GM12878 (cell line): ENCODE data around the gene ISOC2. TPM values are rescaled to one million over a fixed set of nuclear protein-coding genes. Genes with fewer than 3 reads are reported as not detected.

Experiments used
- ATAC-seq: fragments of 200-7000 bp; cut with Tn5 transposase; 3 replicates; pipeline ENCODE4 v1.9.1; 2020; ENCODE audit warnings: mild to moderate bottlenecking, moderate library complexity
- BruUV-seq: library from RNA; stranded (reverse); fragments of 400-500 nt; replicated peaks from 2 replicates; lab custom pipeline; 2021; lab: Mats Ljungman, UMichigan
- CTCF ChIA-PET: fragments of 300-600 bp; sonication (Branson Sonifier 250); formaldehyde crosslinking; extraction: SDS; loops from one replicate; lab custom pipeline; 2021; ENCODE audit warnings: inconsistent platforms; lab: Yijun Ruan, JAX
- POLR2A ChIA-PET: fragments of 350-600 bp; formaldehyde crosslinking; extraction: SDS; loops from one replicate; lab custom pipeline; 2021; ENCODE audit warnings: inconsistent platforms; lab: Charles Lee
- RAD21 ChIA-PET: fragments of 300-600 bp; sonication (Branson Sonifier 250); formaldehyde crosslinking; loops from one replicate; lab custom pipeline; 2023; ENCODE audit warnings: antibody characterized with exemption; ENCODE audit not compliant: unreplicated experiment; lab: Charles Lee
- SMC1A ChIA-PET: fragments of 300-600 bp; sonication (Branson Sonifier 250); formaldehyde crosslinking; loops from one replicate; lab custom pipeline; 2023; ENCODE audit not compliant: unreplicated experiment, uncharacterized antibody; lab: Charles Lee
- DNase-seq: peaks from one replicate; pipeline ENCODE4 v3.0.0-alpha.2; 2011; ENCODE audit warnings: low read depth, low spot score
- FAIRE-seq: peaks from 3 replicates; lab custom pipeline; 2011; peaks lifted over from hg19 to GRCh38; lab: Jason Lieb, UNC
- H2AFZ ChIP-seq: 2 replicates; pipeline ENCODE4 v1.6.0; 2011; ENCODE audit warnings: low read depth, low read length, control low read depth; ENCODE audit not compliant: control insufficient read depth
- H3K27ac ChIP-seq: 2 replicates; pipeline ENCODE4 v1.5.1; 2011; ENCODE audit warnings: control low read depth; ENCODE audit not compliant: control insufficient read depth, insufficient read depth
- H3K27me3 ChIP-seq, 2 experiments: replicated peaks in 1 of 2; 2 replicates each; pipeline versions ENCODE4 v1.6.0 to v1.6.1; 2011; ENCODE audit warnings: low read length in 1 of 2; ENCODE audit not compliant: control insufficient read depth in 2 of 2, insufficient read depth in 2 of 2
- H3K36me3 ChIP-seq, 2 experiments: 2 replicates each; pipeline ENCODE4 v1.5.1; 2011; ENCODE audit warnings: low read length in 1 of 2; ENCODE audit not compliant: control insufficient read depth in 2 of 2, insufficient read depth in 2 of 2
- H3K4me1 ChIP-seq: 2 replicates; pipeline ENCODE4 v1.6.1; 2011; ENCODE audit warnings: mild to moderate bottlenecking, low read length, moderate library complexity, mixed read lengths; ENCODE audit not compliant: control insufficient read depth, insufficient read depth
- H3K4me2 ChIP-seq: 2 replicates; pipeline ENCODE4 v1.6.0; 2011; ENCODE audit warnings: control low read depth; ENCODE audit not compliant: control insufficient read depth, insufficient read depth
- H3K4me3 ChIP-seq: fragments of 200-600 bp; sonication (generic); 2 replicates; pipeline ENCODE4 v1.5.1; 2016
- H3K79me2 ChIP-seq: 2 replicates; pipeline ENCODE4 v1.6.0; 2011; ENCODE audit warnings: low read length; ENCODE audit not compliant: control insufficient read depth, insufficient read depth
- H3K9ac ChIP-seq: 2 replicates; pipeline ENCODE4 v1.8.0; 2011; ENCODE audit warnings: low read length, control low read depth, mixed read lengths; ENCODE audit not compliant: control insufficient read depth, insufficient read depth
- H3K9me3 ChIP-seq: replicated peaks from 3 replicates; pipeline ENCODE4 v1.5.1; 2011; ENCODE audit warnings: mild to moderate bottlenecking, low read length; ENCODE audit not compliant: control insufficient read depth, insufficient read depth
- H4K20me1 ChIP-seq: 2 replicates; pipeline ENCODE4 v1.6.0; 2011; ENCODE audit not compliant: control insufficient read depth, insufficient read depth
- ATF3 ChIP-seq: IDR thresholded peaks from 2 replicates; pipeline ENCODE4 v1.6.1; 2011; ENCODE audit warnings: low read depth, mild to moderate bottlenecking, low read length, moderate library complexity, borderline replicate concordance; ENCODE audit errors: extremely low read depth
- DPF2 ChIP-seq: fragments of 450-650 bp; IDR thresholded peaks from 2 replicates; pipeline ENCODE4 v1.6.1; 2017; ENCODE audit warnings: mild to moderate bottlenecking
- E2F8 ChIP-seq: fragments of 450-650 bp; IDR thresholded peaks from 2 replicates; pipeline ENCODE4 v1.6.1; 2018; ENCODE audit warnings: mild to moderate bottlenecking, low read depth, moderate library complexity; ENCODE audit not compliant: partially characterized antibody
- E4F1 ChIP-seq: fragments of 450-650 bp; IDR thresholded peaks from 2 replicates; pipeline ENCODE4 v1.6.1; 2018; ENCODE audit warnings: borderline replicate concordance, mild to moderate bottlenecking; ENCODE audit not compliant: partially characterized antibody
- NR2F1 ChIP-seq: fragments of 450-650 bp; conservative IDR thresholded peaks from 2 replicates; pipeline ENCODE4 v1.6.1; 2017; ENCODE audit warnings: mild to moderate bottlenecking
- RB1 ChIP-seq: fragments of 450-650 bp; formaldehyde crosslinking; IDR thresholded peaks from 2 replicates; pipeline ENCODE4 v1.6.1; 2017; ENCODE audit warnings: mild to moderate bottlenecking, borderline replicate concordance
- RCOR1 ChIP-seq: conservative IDR thresholded peaks from 2 replicates; pipeline ENCODE4 v1.6.1; 2012; ENCODE audit warnings: low read depth, low read length, improper control_type of control experiment
- SMAD1 ChIP-seq: fragments of 450-650 bp; IDR thresholded peaks from 2 replicates; pipeline ENCODE4 v1.6.1; 2018; ENCODE audit warnings: mild to moderate bottlenecking, low read depth; ENCODE audit not compliant: partially characterized antibody
- SMAD5 ChIP-seq: IDR thresholded peaks from 2 replicates; pipeline ENCODE4 v1.6.1; 2016; ENCODE audit warnings: antibody characterized with exemption, low read depth
- SRF ChIP-seq, 2 experiments: IDR thresholded peaks; 2 replicates each; pipeline ENCODE4 v1.6.1; 2011; ENCODE audit warnings: low read depth in 2 of 2, low read length in 2 of 2, mild to moderate bottlenecking in 1 of 2, moderate library complexity in 1 of 2
- STAT3 ChIP-seq: IDR thresholded peaks from 2 replicates; pipeline ENCODE4 v1.6.1; 2011; ENCODE audit warnings: low read depth, low read length, improper control_type of control experiment
- ZBTB33 ChIP-seq: fragments of 450-650 bp; IDR thresholded peaks from 2 replicates; pipeline ENCODE4 v1.6.1; 2017; ENCODE audit warnings: mild to moderate bottlenecking
- ZNF384 ChIP-seq: IDR thresholded peaks from 2 replicates; pipeline ENCODE4 v1.6.1; 2012; ENCODE audit warnings: low read depth, mild to moderate bottlenecking, low read length, improper control_type of control experiment, borderline replicate concordance
- WGBS: methylation state at CpG from one replicate; pipeline ENCODE4 v1.1.6; 2016; ENCODE audit warnings: low lambda C conversion rate; ENCODE audit not compliant: insufficient replicate concordance, insufficient coverage; ENCODE audit errors: missing lambda C conversion rate; 5-methylcytosine and 5-hydroxymethylcytosine counted together
- in situ Hi-C: fragments of 300-500 bp; cut with MboI; formaldehyde crosslinking; loops from 9 replicates; pipeline ENCODE4 v1.14.3; 2018; ENCODE audit warnings: mixed read lengths
- intact Hi-C: fragments of 100-400 bp; cut with micrococcal nuclease; formaldehyde crosslinking; loops from one replicate; pipeline ENCODE4 v1.14.2; 2022; ENCODE audit not compliant: unreplicated experiment
- polyA plus RNA-seq, 11 experiments: library from polyadenylated mRNA; depleted of rRNA in 4 of 11; unstranded in 6 of 11; stranded (reverse) in 5 of 11; fragments of >200 nt; fragmentation: Nextera tagmentation in 4 of 11; fragmentation: Illumina TruSeq in 1 of 11; extraction: Ambion mirVana in 4 of 11; extraction: Trizol in 1 of 11; gene quantifications; 1 replicate in 1 of 11; 2 replicates in 10 of 11; pipeline versions ENCODE4 v1.2.1 to v1.2.3, GENCODE V29; 2011 to 2016; ENCODE audit warnings: inconsistent platforms in 2 of 11, missing spikeins in 2 of 11, low read depth in 1 of 11
- total RNA-seq, 4 experiments: library from RNA; depleted of rRNA in 3 of 4; stranded (reverse); fragments of >200 nt in 3 of 4; fragmentation: Illumina TruSeq in 1 of 4; extraction: Trizol in 1 of 4; gene quantifications; 2 replicates each; pipeline versions ENCODE4 v1.2.1 to v1.2.3, GENCODE V29; 2013 to 2021

ISOC2 gene
- total and polyA plus RNA-seq, 10 of the 15 experiments (the other 5 are each of a cell fraction or from before 2014, with no cell fraction given) = 0.72 to 238 (median 56.9) TPM

GRCh38 chr19:55419624-55420236 is 41.7 kb downstream of the ISOC2 start (continued):
- no peak for TF ChIP-seq SMAD1

- CTCF ChIA-PET = interaction anchor here (1.0 to 2.0 kb wide), 5 partner anchors 85 to 279 kb away, joined by 4 to 8 read pairs (median 7); no protein-coding TSS in a partner anchor
- intact Hi-C loops (loop anchor here (2.0 kb wide), 1 partner anchor 126 kb away; no protein-coding TSS in a partner anchor), in situ Hi-C loops (loop anchor here (5.0 kb wide), 2 partner anchors 207 to 277 kb away; no protein-coding TSS in a partner anchor)
- H3K27me3 ChIP-seq = no peaks in the 10 kb centered on the region
- WGBS = 23% methylated on average over 5 of the region's 5 CpGs
- no TSS peak for BruUV-seq
- no peaks in the 10 kb centered on the region for H3K4me1 ChIP-seq
- no peak overlapping the region for H3K9ac ChIP-seq
- POLR2A ChIA-PET = interaction anchor here (0.6 kb wide), 1 partner anchor 143 kb away, joined by 4 read pairs; no protein-coding TSS in a partner anchor
- ATAC-seq (0 out of 3 replicates have a peak, but pooled peaks have one; percentile 21), DNase-seq (no peak), FAIRE-seq (no peak)
- no peaks in the 10 kb centered on the region for H3K79me2 ChIP-seq
- no peaks in the 10 kb centered on the region for H4K20me1 ChIP-seq
- SMC1A ChIA-PET = interaction anchor here (1.2 to 1.6 kb wide), 4 partner anchors 118 to 208 kb away, joined by 3 to 4 read pairs (median 3); no protein-coding TSS in a partner anchor
- H3K4me2 ChIP-seq = no peak overlapping the region
- no peak overlapping the region for H3K4me3 ChIP-seq
- H3K36me3 ChIP-seq = no peaks in the 10 kb centered on the region
- no peak overlapping the region for H2AFZ ChIP-seq
- RAD21 ChIA-PET = no interaction called here
- no peak overlapping the region for H3K27ac ChIP-seq
- no peaks in the 10 kb centered on the region; the same call in 2 of the 3 replicates for H3K9me3 ChIP-seq
- no peak for TF ChIP-seq SMAD5
- no peak for TF ChIP-seq ATF3
- no peak for TF ChIP-seq E2F8
- no peak for TF ChIP-seq DPF2
- TF ChIP-seq NR2F1 = no peak
- TF ChIP-seq E4F1 = no peak
- TF ChIP-seq ZNF384 = no peak
- TF ChIP-seq ZBTB33 = no peak
- TF ChIP-seq STAT3 = no peak
- TF ChIP-seq RB1 = no peak
- TF ChIP-seq SRF (IDR thresholded peaks at IDR 0.05; ENCODE audit: low read depth in 2 of 2, low read length in 2 of 2) = no peak
- no peak for TF ChIP-seq RCOR1
These were observed 42.3 kb downstream of the ISOC2 start for GRCh38 chr19:55419103-55419502.
